Parathyroid adenoma (tissue), 2 donors: ENCODE measurements around the gene KCNQ1.

Experiments
- H2AFZ ChIP-seq: fragments of 300-600 bp; sonication (generic); one replicate; pipeline ENCODE4 v1.7.0; 2017; ENCODE audit warnings: antibody characterized with exemption, mild to moderate bottlenecking
- H3K27ac ChIP-seq: fragments of 300-600 bp; sonication (generic); one replicate; pipeline ENCODE4 v1.7.0; 2017
- H3K27me3 ChIP-seq: fragments of 300-600 bp; sonication (generic); one replicate; pipeline ENCODE4 v1.7.0; 2017; ENCODE audit warnings: low read length; ENCODE audit not compliant: control insufficient read depth, insufficient read depth
- H3K36me3 ChIP-seq: fragments of 300-600 bp; sonication (generic); one replicate; pipeline ENCODE4 v1.7.0; 2017; ENCODE audit warnings: low read length; ENCODE audit not compliant: control insufficient read depth, insufficient read depth
- H3K4me1 ChIP-seq: fragments of 300-600 bp; sonication (generic); one replicate; pipeline ENCODE4 v1.7.0; 2017; ENCODE audit warnings: control low read depth
- H3K4me2 ChIP-seq: fragments of 300-600 bp; sonication (generic); one replicate; pipeline ENCODE4 v1.7.0; 2017; ENCODE audit warnings: low read length
- H3K4me3 ChIP-seq: fragments of 300-600 bp; sonication (generic); one replicate; pipeline ENCODE4 v1.7.0; 2017; ENCODE audit warnings: low read depth, low read length
- H3K79me2 ChIP-seq: fragments of 300-600 bp; sonication (generic); one replicate; pipeline ENCODE4 v1.7.0; 2017; ENCODE audit warnings: control low read depth
- H3K9ac ChIP-seq: fragments of 300-600 bp; sonication (generic); one replicate; pipeline ENCODE4 v1.7.0; 2017; ENCODE audit warnings: mild to moderate bottlenecking
- H3K9me3 ChIP-seq: fragments of 300-600 bp; sonication (generic); one replicate; pipeline ENCODE4 v1.7.0; 2017; ENCODE audit warnings: low read length; ENCODE audit not compliant: control insufficient read depth
- CTCF ChIP-seq: fragments of 300-600 bp; sonication (generic); IDR thresholded peaks from one replicate; pipeline ENCODE4 v1.7.0; 2017; ENCODE audit warnings: antibody characterized with exemption, mild to moderate bottlenecking
- donor health status: primary hyperparathyroidism.

Gene KCNQ1

GRCh38 chr11:2655834-2656622 is 211.2 kb downstream of the KCNQ1 start:
- Histone ChIP-seq H3K4me3 (no peak overlapping the region), H3K27ac (no peak overlapping the region), H3K36me3 (no peaks in the 10 kb centered on the region), H3K9me3 (no peaks in the 10 kb centered on the region), H3K27me3 (no peaks in the 10 kb centered on the region), H3K79me2 (peaks cover 2% of the 10 kb centered on the region), H3K4me2 (no peak overlapping the region), H3K9ac (no peak overlapping the region), H3K4me1 (no peaks in the 10 kb centered on the region), H2AFZ (no peak overlapping the region)
- no peak for TF ChIP-seq CTCF

GRCh38 chr11:2656859-2657258 is 212.1 kb downstream of the KCNQ1 start:
- no peaks in the 10 kb centered on the region for H3K9me3 ChIP-seq
- H3K27ac ChIP-seq = no peak overlapping the region
- no peak for TF ChIP-seq CTCF
- no peaks in the 10 kb centered on the region for H3K4me1 ChIP-seq
- H3K36me3 ChIP-seq = no peaks in the 10 kb centered on the region
- no peak overlapping the region for H3K4me2 ChIP-seq
- no peak overlapping the region for H3K9ac ChIP-seq
- H3K4me3 ChIP-seq = no peak overlapping the region
- no peak overlapping the region for H2AFZ ChIP-seq
- no peaks in the 10 kb centered on the region for H3K79me2 ChIP-seq
- H3K27me3 ChIP-seq = no peaks in the 10 kb centered on the region

GRCh38 chr11:2657697-2658284 is 213.0 kb downstream of the KCNQ1 start:
- no peak overlapping the region for H3K4me2 ChIP-seq
- no peaks in the 10 kb centered on the region for H3K9me3 ChIP-seq
- H3K9ac ChIP-seq = no peak overlapping the region
- no peaks in the 10 kb centered on the region for H3K27me3 ChIP-seq
- no peaks in the 10 kb centered on the region for H3K79me2 ChIP-seq
- H2AFZ ChIP-seq = no peak overlapping the region
- no peaks in the 10 kb centered on the region for H3K36me3 ChIP-seq
- H3K27ac ChIP-seq = no peak overlapping the region
- H3K4me1 ChIP-seq = no peaks in the 10 kb centered on the region
- no peak for TF ChIP-seq CTCF
- no peak overlapping the region for H3K4me3 ChIP-seq

GRCh38 chr11:2660357-2660939 is 215.6 kb downstream of the KCNQ1 start:
- H3K36me3 ChIP-seq = no peaks in the 10 kb centered on the region
- no peak for TF ChIP-seq CTCF
- H3K27ac ChIP-seq = no peak overlapping the region
- no peak overlapping the region for H2AFZ ChIP-seq
- H3K4me2 ChIP-seq = no peak overlapping the region
- no peaks in the 10 kb centered on the region for H3K4me1 ChIP-seq
- H3K4me3 ChIP-seq = no peak overlapping the region
- H3K79me2 ChIP-seq = no peaks in the 10 kb centered on the region
- H3K27me3 ChIP-seq = no peaks in the 10 kb centered on the region
- H3K9me3 ChIP-seq = no peaks in the 10 kb centered on the region
- H3K9ac ChIP-seq = no peak overlapping the region
